AG04449 (cell line): ENCODE measurements around the gene USP11.

Source experiments
- CTCF ChIA-PET: fragments of 350-600 bp; formaldehyde crosslinking; extraction: SDS; loops from one replicate; lab custom pipeline; 2021; ENCODE audit warnings: antibody characterized with exemption; lab: Yijun Ruan, JAX
- POLR2A ChIA-PET: fragments of 400-600, 350-600 bp; formaldehyde crosslinking; extraction: SDS; loops from one replicate; lab custom pipeline; 2020; ENCODE audit warnings: antibody characterized with exemption, inconsistent platforms; lab: Yijun Ruan, JAX
- DNase-seq: peaks from one replicate; pipeline ENCODE4 v3.0.0-alpha.2; 2010; ENCODE audit warnings: low read depth, low spot score
- H3K4me3 ChIP-seq: 2 replicates; pipeline ENCODE4 v1.5.1; 2011; ENCODE audit warnings: low read depth, mild to moderate bottlenecking, control low read depth, low read length
- TF ChIP-seq, protein P1 (sequence below): IDR thresholded peaks from one replicate; pipeline ENCODE4 v1.5.1; 2011; ENCODE audit warnings: mild to moderate bottlenecking, moderate library complexity, low read length, control low read depth, inconsistent platforms; ENCODE audit not compliant: insufficient read depth; ENCODE audit errors: missing control alignments

USP11 gene

DNA sequence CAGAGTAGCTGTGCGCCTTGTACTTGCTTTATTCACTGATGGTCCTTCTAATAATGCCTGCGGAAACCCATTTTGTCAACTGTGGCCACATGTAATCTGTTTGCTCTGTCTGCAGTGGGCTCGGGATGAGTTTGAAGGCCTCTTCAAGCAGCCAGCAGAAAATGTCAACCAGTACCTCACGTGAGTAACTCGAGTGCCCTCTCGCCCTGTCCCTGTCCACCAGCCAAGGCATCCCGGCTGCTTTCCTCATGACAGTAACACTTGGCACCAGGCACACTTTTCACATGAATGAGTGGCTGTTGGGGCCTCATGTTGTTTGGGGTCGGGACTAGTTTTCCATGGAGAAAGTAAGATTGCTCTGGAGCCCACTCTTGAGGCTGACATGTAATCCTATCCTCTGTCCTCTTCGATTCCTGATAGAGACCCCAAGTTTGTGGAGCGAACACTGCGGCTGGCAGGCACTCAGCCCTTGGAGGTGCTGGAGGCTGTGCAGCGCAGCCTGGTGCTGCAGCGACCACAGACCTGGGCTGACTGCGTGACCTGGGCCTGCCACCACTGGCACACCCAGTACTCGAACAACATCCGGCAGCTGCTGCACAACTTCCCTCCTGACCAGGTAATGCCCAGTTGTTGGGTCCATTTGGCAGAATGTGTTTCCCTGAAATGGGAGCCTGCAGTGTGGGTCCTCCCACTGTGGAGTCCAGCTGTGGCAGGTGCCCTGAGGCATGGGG lies 23.1 kb upstream of the USP11 start:
- CTCF ChIA-PET: interaction anchor here (2.1 kb wide), 1 partner anchor 9 kb away, joined by 8 read pairs; no protein-coding TSS in a partner anchor
- POLR2A ChIA-PET: no interaction called here
- no peak overlapping the region for H3K4me3 ChIP-seq
- TF ChIP-seq, protein P1, sequence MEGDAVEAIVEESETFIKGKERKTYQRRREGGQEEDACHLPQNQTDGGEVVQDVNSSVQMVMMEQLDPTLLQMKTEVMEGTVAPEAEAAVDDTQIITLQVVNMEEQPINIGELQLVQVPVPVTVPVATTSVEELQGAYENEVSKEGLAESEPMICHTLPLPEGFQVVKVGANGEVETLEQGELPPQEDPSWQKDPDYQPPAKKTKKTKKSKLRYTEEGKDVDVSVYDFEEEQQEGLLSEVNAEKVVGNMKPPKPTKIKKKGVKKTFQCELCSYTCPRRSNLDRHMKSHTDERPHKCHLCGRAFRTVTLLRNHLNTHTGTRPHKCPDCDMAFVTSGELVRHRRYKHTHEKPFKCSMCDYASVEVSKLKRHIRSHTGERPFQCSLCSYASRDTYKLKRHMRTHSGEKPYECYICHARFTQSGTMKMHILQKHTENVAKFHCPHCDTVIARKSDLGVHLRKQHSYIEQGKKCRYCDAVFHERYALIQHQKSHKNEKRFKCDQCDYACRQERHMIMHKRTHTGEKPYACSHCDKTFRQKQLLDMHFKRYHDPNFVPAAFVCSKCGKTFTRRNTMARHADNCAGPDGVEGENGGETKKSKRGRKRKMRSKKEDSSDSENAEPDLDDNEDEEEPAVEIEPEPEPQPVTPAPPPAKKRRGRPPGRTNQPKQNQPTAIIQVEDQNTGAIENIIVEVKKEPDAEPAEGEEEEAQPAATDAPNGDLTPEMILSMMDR: no peak
- DNase-seq: no peak

DNA sequence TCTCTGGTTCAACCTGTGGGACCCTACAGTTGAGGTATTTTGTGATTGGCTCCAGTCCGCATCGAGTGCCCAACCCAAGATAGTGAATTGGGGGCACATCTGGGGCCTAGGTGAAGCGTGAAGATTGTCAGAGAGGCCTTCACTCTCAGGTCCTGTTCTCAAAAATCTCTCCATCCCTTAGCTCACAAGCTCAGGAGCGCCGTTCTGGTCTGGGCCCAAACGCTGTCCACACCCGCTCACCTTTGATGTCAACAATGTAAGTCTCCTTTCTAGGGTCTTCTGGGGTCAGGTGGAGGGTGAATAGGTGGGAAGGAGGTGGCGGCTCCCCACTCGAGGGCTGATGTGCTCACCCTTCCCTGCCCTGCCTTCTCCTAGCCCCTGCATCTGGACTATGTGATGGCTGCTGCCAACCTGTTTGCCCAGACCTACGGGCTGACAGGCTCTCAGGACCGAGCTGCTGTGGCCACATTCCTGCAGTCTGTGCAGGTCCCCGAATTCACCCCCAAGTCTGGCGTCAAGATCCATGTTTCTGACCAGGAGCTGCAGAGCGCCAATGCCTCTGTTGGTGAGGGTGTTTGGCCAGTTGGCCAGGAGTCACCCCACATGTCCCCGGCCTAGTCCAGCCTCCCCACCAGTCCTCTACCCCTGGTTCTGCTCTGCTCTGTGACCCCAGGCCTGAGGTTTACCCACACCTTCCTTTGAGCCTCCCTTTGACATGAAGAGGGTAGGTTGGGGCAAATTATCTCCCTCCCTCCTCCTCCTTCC lies 22.0 kb upstream of the USP11 start:
- ChIA-PET CTCF (interaction anchor here (1.3 to 2.1 kb wide), 2 partner anchors 10 to 313 kb away, joined by 4 to 8 read pairs; no protein-coding TSS in a partner anchor), POLR2A (no interaction called here)
- DNase-seq: no peak
- H3K4me3 ChIP-seq: no peak overlapping the region
- TF ChIP-seq, protein P1: no peak

DNA sequence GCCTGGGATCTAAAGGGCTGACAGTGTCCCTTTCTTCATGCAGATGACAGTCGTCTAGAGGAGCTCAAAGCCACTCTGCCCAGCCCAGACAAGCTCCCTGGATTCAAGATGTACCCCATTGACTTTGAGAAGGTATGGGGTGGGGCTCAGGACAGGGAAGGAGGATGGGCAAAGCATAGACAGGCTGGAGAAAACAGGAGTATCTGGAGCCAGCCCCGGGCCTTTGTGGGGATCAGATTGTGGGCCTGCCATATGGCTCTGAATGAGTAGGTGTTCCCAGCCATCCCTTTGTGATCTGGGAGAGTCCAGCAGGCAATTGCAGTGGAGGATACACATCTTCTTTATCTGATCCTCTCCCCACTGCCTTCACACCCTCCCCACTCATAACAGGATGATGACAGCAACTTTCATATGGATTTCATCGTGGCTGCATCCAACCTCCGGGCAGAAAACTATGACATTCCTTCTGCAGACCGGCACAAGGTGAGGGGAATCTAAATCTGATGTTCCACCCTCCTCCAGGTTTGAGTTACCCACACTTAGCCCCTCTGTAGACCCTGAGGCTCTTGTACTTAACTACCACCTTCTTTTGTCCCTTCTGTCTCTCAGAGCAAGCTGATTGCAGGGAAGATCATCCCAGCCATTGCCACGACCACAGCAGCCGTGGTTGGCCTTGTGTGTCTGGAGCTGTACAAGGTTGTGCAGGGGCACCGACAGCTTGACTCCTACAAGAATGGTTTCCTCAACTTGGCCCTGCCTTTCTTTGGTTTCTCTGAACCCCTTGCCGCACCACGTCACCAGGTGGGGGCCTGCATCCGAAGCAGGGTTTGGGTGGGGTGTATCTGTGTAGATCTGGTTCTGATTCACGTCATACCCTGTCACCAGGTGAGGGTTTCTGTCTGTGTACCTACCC lies 20.2 kb upstream of the USP11 start:
- TF ChIP-seq, protein P1: no peak
- DNase-seq: no peak
- ChIA-PET POLR2A (no interaction called here), CTCF (no interaction called here)
- H3K4me3 ChIP-seq: no peak overlapping the region

DNA sequence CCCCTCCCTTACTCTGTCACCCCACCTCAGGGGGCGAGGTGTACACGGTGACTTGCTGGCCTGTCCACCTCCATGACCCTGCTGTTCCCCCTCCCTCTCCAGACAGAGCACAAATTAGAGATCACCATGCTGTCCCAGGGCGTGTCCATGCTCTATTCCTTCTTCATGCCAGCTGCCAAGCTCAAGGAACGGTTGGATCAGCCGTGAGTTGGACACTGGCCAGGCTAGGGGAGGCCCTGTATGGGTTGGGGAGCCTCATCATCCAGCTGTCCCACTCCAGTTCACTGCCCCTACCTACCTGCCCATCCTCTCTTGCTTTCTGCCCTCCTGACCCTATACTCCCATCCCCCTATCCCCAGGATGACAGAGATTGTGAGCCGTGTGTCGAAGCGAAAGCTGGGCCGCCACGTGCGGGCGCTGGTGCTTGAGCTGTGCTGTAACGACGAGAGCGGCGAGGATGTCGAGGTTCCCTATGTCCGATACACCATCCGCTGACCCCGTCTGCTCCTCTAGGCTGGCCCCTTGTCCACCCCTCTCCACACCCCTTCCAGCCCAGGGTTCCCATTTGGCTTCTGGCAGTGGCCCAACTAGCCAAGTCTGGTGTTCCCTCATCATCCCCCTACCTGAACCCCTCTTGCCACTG lies 18.3 kb upstream of the USP11 start:
- DNase-seq: no peak
- no peak overlapping the region for H3K4me3 ChIP-seq
- ChIA-PET CTCF (interaction anchor here (1.8 kb wide), 1 partner anchor 170 kb away, joined by 7 read pairs; no protein-coding TSS in a partner anchor), POLR2A (no interaction called here)
- TF ChIP-seq, protein P1: no peak

DNA sequence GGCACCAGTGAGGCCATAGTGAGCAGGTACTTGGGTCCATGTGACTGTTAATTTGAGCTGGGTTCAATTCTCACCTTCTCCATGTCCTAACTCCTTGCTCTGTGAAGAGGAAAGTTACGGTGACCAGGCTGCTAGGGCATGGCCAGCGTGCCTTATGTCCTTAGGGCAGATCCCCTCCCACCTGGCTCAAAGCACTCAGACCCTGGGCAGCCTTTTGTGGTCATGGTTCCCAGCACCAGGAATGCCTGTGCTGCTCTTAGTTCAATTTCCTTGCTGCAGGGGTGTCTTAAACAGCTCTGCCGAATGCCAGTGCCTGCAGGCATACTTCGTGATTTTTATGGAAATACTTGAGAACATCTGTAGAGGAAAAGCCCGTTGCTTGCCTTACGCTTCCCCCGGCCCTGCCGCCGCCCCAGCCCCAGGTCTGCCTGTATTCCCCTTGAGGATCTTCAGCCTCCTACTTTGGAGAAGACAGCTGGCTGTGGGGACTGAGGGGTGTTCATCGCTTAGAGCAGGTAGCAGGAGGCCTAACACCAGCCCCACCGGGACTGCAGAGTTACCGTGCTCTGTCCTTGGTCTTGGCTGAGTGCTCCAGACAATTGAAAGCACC lies 17.4 kb upstream of the USP11 start:
- ChIA-PET POLR2A (no interaction called here), CTCF (interaction anchor here (1.8 kb wide), 1 partner anchor 169 kb away, joined by 7 read pairs; no protein-coding TSS in a partner anchor)
- TF ChIP-seq, protein P1: no peak
- H3K4me3 ChIP-seq: no peak overlapping the region
- no peak for DNase-seq
